Activated T-cell treated with anti-CD3 and anti-CD28 coated beads for 24 hours (primary cell): Measurements from ENCODE around the gene LRRC61.
A peak's percentile ranks its signal among the peaks of the same experiment; 100 is the strongest.
"Not testable (repeated sequence)": the region's sequence is repeated elsewhere in the genome, so short reads cannot be mapped to it uniquely, and the experiment has no call there.

Experiments used
- DNase-seq: peaks from one replicate; pipeline ENCODE4 v3.0.0-alpha.2; 2020; ENCODE audit warnings: low read depth

The LRRC61 gene

GRCh38 chr7:150307904-150308303 is 15.3 kb upstream of the LRRC61 start:
- DNase-seq = no peak

- no peak for DNase-seq
These were observed 14.6 kb upstream of the LRRC61 start for GRCh38 chr7:150308575-150308974.

- DNase-seq = no peak
These were observed 12.0 kb upstream of the LRRC61 start for GRCh38 chr7:150311146-150311545.

GRCh38 chr7:150311711-150312110 is 11.4 kb upstream of the LRRC61 start:
- no peak for DNase-seq

- DNase-seq = not testable (repeated sequence)
These were observed 10.3 kb upstream of the LRRC61 start for GRCh38 chr7:150312649-150313366.

- DNase-seq = no peak
These were observed 9.8 kb upstream of the LRRC61 start for GRCh38 chr7:150313367-150313809.

GRCh38 chr7:150313870-150314269 is 9.3 kb upstream of the LRRC61 start:
- DNase-seq = no peak

GRCh38 chr7:150314639-150315239 is 8.4 kb upstream of the LRRC61 start:
- DNase-seq = no peak

GRCh38 chr7:150316987-150317386 is 6.2 kb upstream of the LRRC61 start:
- DNase-seq = not testable (repeated sequence)

- no peak for DNase-seq
These were observed 5.3 kb upstream of the LRRC61 start for GRCh38 chr7:150317748-150318444.

- no peak for DNase-seq
These were observed 1.4 kb upstream of the LRRC61 start for GRCh38 chr7:150321788-150322113.

- peak; percentile 39 for DNase-seq
These were observed 882 bp upstream of the LRRC61 start for GRCh38 chr7:150322114-150322832.

GRCh38 chr7:150323682-150324372 is 672 bp downstream of the LRRC61 start:
- no peak for DNase-seq

- DNase-seq = no peak
These were observed 1.3 kb downstream of the LRRC61 start for GRCh38 chr7:150324373-150324961.

GRCh38 chr7:150325110-150325611 is 2.0 kb downstream of the LRRC61 start:
- DNase-seq = no peak

GRCh38 chr7:150325901-150326300 is 2.7 kb downstream of the LRRC61 start:
- no peak for DNase-seq

- DNase-seq = no peak
These were observed 3.6 kb downstream of the LRRC61 start for GRCh38 chr7:150326657-150327268.

GRCh38 chr7:150327308-150327707 is 4.2 kb downstream of the LRRC61 start:
- DNase-seq = no peak

- DNase-seq = no peak
These were observed 6.4 kb downstream of the LRRC61 start for GRCh38 chr7:150329331-150330120.

GRCh38 chr7:150330211-150330885 is 7.2 kb downstream of the LRRC61 start:
- DNase-seq = no peak
